ENCODE data around the gene EFNB2.

The EFNB2 gene

GRCh38 chr13:106480351-106480910 lies 55.0 kb downstream of the EFNB2 start:
- no peak for DNase-seq

GRCh38 chr13:106479929-106480328 lies 55.5 kb downstream of the EFNB2 start:
- no peak for DNase-seq

- DNase-seq, result no peak
These were observed 57.3 kb downstream of the EFNB2 start for GRCh38 chr13:106478116-106478515.

GRCh38 chr13:106477303-106477702 lies 58.2 kb downstream of the EFNB2 start:
- DNase-seq, result no peak

- DNase-seq, result no peak
These were observed 59.6 kb downstream of the EFNB2 start for GRCh38 chr13:106475852-106476251.

GRCh38 chr13:106474912-106475311 lies 60.5 kb downstream of the EFNB2 start:
- no peak for DNase-seq

GRCh38 chr13:106473154-106473553 lies 62.3 kb downstream of the EFNB2 start:
- no peak for DNase-seq

- DNase-seq, result no peak
These were observed 62.8 kb downstream of the EFNB2 start for GRCh38 chr13:106472621-106473020.

GRCh38 chr13:106471957-106472543 lies 63.4 kb downstream of the EFNB2 start:
- no peak for DNase-seq

GRCh38 chr13:106470576-106470975 lies 64.9 kb downstream of the EFNB2 start:
- DNase-seq, result no peak

- no peak for DNase-seq
These were observed 66.5 kb downstream of the EFNB2 start for GRCh38 chr13:106468744-106469590.

GRCh38 chr13:106468207-106468606 lies 67.3 kb downstream of the EFNB2 start:
- DNase-seq, result no peak

- DNase-seq, result no peak
These were observed 67.9 kb downstream of the EFNB2 start for GRCh38 chr13:106467427-106468122.

GRCh38 chr13:106466691-106467426 lies 68.6 kb downstream of the EFNB2 start:
- DNase-seq, result no peak

GRCh38 chr13:106464076-106464475 lies 71.4 kb downstream of the EFNB2 start:
- DNase-seq, result no peak

GRCh38 chr13:106462710-106463109 lies 72.8 kb downstream of the EFNB2 start:
- no peak for DNase-seq

- no peak for DNase-seq
These were observed 79.7 kb downstream of the EFNB2 start for GRCh38 chr13:106455777-106456176.

GRCh38 chr13:106455190-106455589 lies 80.3 kb downstream of the EFNB2 start:
- DNase-seq, result no peak

GRCh38 chr13:106453101-106453500 lies 82.4 kb downstream of the EFNB2 start:
- DNase-seq, result no peak

- no peak for DNase-seq
These were observed 84.5 kb downstream of the EFNB2 start for GRCh38 chr13:106450991-106451390.

GRCh38 chr13:106449096-106449495 lies 86.4 kb downstream of the EFNB2 start:
- no peak for DNase-seq

- no peak for DNase-seq
These were observed 89.5 kb downstream of the EFNB2 start for GRCh38 chr13:106445996-106446395.
